HEK293T (cell line): Measurements from ENCODE around the gene DMWD.

Source experiments
- CTCF ChIA-PET: fragments of 350-600 bp; formaldehyde crosslinking; extraction: SDS; loops from one replicate; lab custom pipeline; 2021; ENCODE audit warnings: antibody characterized with exemption, inconsistent platforms; lab: Yijun Ruan, JAX
- POLR2A ChIA-PET: fragments of 350-600 bp; formaldehyde crosslinking; extraction: SDS; loops from one replicate; lab custom pipeline; 2020; ENCODE audit warnings: antibody characterized with exemption, inconsistent platforms; lab: Yijun Ruan, JAX
- DNase-seq: peaks from one replicate; pipeline ENCODE4 v3.0.0; 2012; ENCODE audit warnings: mixed read lengths; ENCODE audit errors: extremely low spot score
- ARNT ChIP-seq: fragments of 450-650 bp; IDR thresholded peaks from 2 replicates; pipeline ENCODE4 v1.6.1; 2017; ENCODE audit warnings: mild to moderate bottlenecking
- BHLHE40 ChIP-seq: fragments of 450-650 bp; IDR thresholded peaks from 2 replicates; pipeline ENCODE4 v1.6.1; 2016; ENCODE audit warnings: mild to moderate bottlenecking, moderate library complexity, borderline replicate concordance
- CTBP1 ChIP-seq: fragments of 450-650 bp; IDR thresholded peaks from 2 replicates; pipeline ENCODE4 v1.6.1; 2016; ENCODE audit warnings: borderline replicate concordance
- ELF4 ChIP-seq: fragments of 450-650 bp; IDR thresholded peaks from 2 replicates; pipeline ENCODE4 v1.6.1; 2017; ENCODE audit warnings: antibody characterized with exemption
- FOXA1 ChIP-seq: fragments of 450-650 bp; IDR thresholded peaks from 2 replicates; pipeline ENCODE4 v1.6.1; 2016; ENCODE audit warnings: mild to moderate bottlenecking
- FOXK2 ChIP-seq: fragments of 450-650 bp; IDR thresholded peaks from 2 replicates; pipeline ENCODE4 v1.6.1; 2016; ENCODE audit warnings: mild to moderate bottlenecking
- FOXM1 ChIP-seq: fragments of 450-650 bp; IDR thresholded peaks from 2 replicates; pipeline ENCODE4 v1.6.1; 2017; ENCODE audit warnings: mild to moderate bottlenecking, borderline replicate concordance
- HDGF ChIP-seq: fragments of 450-650 bp; IDR thresholded peaks from 2 replicates; pipeline ENCODE4 v1.6.1; 2017; ENCODE audit warnings: antibody characterized with exemption, borderline replicate concordance
- L3MBTL2 ChIP-seq: fragments of 450-650 bp; conservative IDR thresholded peaks from 2 replicates; pipeline ENCODE4 v1.6.1; 2016; ENCODE audit warnings: mild to moderate bottlenecking
- LEF1 ChIP-seq: fragments of 450-650 bp; IDR thresholded peaks from 2 replicates; pipeline ENCODE4 v1.6.1; 2017; ENCODE audit warnings: mild to moderate bottlenecking, borderline replicate concordance
- NFRKB ChIP-seq: fragments of 450-650 bp; IDR thresholded peaks from 2 replicates; pipeline ENCODE4 v1.6.1; 2016; ENCODE audit warnings: mild to moderate bottlenecking, moderate library complexity
- PKNOX1 ChIP-seq: fragments of 450-650 bp; IDR thresholded peaks from 2 replicates; pipeline ENCODE4 v1.6.1; 2016
- SP1 ChIP-seq: fragments of 450-650 bp; IDR thresholded peaks from 2 replicates; pipeline ENCODE4 v1.6.1; 2017
- SUZ12 ChIP-seq: fragments of 450-650 bp; IDR thresholded peaks from 2 replicates; pipeline ENCODE4 v1.6.1; 2016; ENCODE audit warnings: mild to moderate bottlenecking
- TARDBP ChIP-seq: fragments of 450-650 bp; IDR thresholded peaks from 2 replicates; pipeline ENCODE4 v1.6.1; 2016
- ZNF384 ChIP-seq: fragments of 450-650 bp; IDR thresholded peaks from 2 replicates; pipeline ENCODE4 v1.6.1; 2016

Gene DMWD

GRCh38 chr19:45773384-45773783, 19.3 kb downstream of the DMWD start:
- TF ChIP-seq FOXM1 = no peak
- TF ChIP-seq CTBP1 = no peak
- TF ChIP-seq L3MBTL2 = no peak
- no peak for TF ChIP-seq ELF4
- no peak for TF ChIP-seq LEF1
- TF ChIP-seq ZNF384 = no peak
- TF ChIP-seq PKNOX1 = no peak
- no peak for TF ChIP-seq ARNT
- TF ChIP-seq FOXA1 = no peak
- no peak for TF ChIP-seq SUZ12
- no peak for TF ChIP-seq SP1
- TF ChIP-seq TARDBP = no peak
- TF ChIP-seq BHLHE40 = no peak
- no peak for TF ChIP-seq HDGF
- TF ChIP-seq FOXK2 = no peak
- no peak for TF ChIP-seq NFRKB
- POLR2A ChIA-PET = interaction anchor here (1.1 to 2.2 kb wide), 4 partner anchors 9 to 90 kb away, joined by 3 to 9 read pairs (median 4); partner anchors contain the start of genes DMPK, FBXO46 and SYMPK
- CTCF ChIA-PET = interaction anchor here (1.1 to 1.5 kb wide), 3 partner anchors 26 to 81 kb away, joined by 4 to 5 read pairs (median 4); partner anchors contain the start of gene QPCTL
- no peak for DNase-seq

GRCh38 chr19:45772912-45773311, 19.7 kb downstream of the DMWD start:
- ChIA-PET POLR2A (interaction anchor here (0.5 to 2.2 kb wide), 5 partner anchors 9 to 304 kb away, joined by 3 to 9 read pairs (median 3); partner anchors contain the start of genes DMPK, FBXO46 and SYMPK), CTCF (interaction anchor here (1.1 to 1.5 kb wide), 3 partner anchors 26 to 80 kb away, joined by 4 to 5 read pairs (median 4); partner anchors contain the start of gene QPCTL)
- TF ChIP-seq ZNF384 (no peak), ARNT (no peak), FOXM1 (no peak), FOXK2 (no peak), L3MBTL2 (no peak), SUZ12 (no peak), BHLHE40 (no peak), SP1 (no peak), HDGF (no peak), FOXA1 (no peak), ELF4 (no peak), CTBP1 (no peak), TARDBP (no peak), LEF1 (no peak), NFRKB (no peak)
- DNase-seq = no peak

DNA sequence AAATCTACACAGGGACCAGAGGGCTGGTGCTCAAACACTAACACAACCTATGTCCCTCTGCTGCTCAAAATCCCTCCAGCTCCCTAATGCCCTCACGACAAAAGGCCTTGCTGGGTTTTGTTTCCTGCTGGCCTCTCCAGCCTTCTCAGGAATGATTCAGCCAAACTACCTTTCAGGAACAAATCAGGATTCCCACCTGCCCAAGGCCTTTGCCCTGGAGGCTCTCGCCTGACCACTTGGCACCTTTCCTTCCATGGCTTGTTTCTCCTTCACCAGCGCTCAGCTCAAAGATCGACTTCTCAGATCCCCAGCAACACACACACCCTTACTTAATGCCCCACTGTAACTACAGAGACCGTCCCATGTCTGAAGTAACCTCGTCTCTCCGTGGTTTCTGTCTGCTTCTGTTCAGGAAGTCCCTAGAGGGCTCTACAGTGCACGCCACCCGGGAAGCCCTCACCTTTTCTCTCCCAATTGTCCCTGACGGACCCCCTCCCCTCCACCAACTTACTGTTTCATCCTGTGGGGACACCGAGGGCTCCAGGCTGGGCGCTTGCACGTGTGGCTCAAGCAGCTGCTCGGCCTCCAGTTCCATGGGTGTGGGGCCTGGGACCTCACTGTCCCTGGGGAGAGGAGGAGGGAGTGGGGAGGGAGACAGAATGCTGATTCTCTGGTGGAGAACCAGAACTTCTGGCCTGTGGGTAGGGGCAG, 20.4 kb downstream of the DMWD start:
- TF ChIP-seq NFRKB = no peak
- TF ChIP-seq ARNT = no peak
- no peak for TF ChIP-seq BHLHE40
- no peak for TF ChIP-seq PKNOX1
- no peak for TF ChIP-seq FOXK2
- no peak for TF ChIP-seq FOXM1
- POLR2A ChIA-PET = interaction anchor here (0.5 to 2.2 kb wide), 5 partner anchors 10 to 304 kb away, joined by 3 to 9 read pairs (median 3); partner anchors contain the start of genes DMPK, FBXO46 and QPCTL
- CTCF ChIA-PET = interaction anchor here (1.1 to 1.5 kb wide), 3 partner anchors 27 to 80 kb away, joined by 4 to 5 read pairs (median 4); partner anchors contain the start of gene QPCTL
- no peak for DNase-seq

DNA sequence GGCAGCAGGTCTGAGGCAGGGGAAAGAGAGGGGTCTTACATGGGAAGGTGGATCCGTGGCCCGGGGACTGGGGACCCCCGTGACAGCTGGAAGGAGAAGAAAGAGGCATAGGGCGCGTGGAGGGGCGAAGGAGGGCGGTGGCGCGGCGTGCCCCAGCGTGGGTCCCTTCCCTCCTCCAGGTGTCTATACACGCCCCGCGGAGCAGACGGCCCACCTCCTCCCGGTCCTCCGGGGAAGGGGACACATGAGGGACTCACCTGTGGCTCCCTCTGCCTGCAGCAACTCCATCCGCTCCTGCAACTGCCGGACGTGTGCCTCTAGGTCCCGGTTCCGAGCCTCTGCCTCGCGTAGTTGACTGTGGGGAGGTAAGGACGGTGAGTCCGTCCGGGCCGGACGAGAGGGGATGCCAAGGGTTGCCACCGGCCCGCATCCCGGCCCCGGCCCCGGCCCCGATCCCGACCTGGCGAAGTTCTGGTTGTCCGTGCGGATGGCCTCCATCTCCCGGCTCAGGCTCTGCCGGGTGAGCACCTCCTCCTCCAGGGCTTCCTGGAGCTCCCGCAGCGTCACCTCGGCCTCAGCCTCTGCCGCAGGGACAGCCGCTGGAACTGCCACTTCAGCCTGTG, 21.2 kb downstream of the DMWD start:
- CTCF ChIA-PET = interaction anchor here (2.4 kb wide), 1 partner anchor 28 kb away, joined by 21 read pairs; no protein-coding TSS in a partner anchor
- POLR2A ChIA-PET = interaction anchor here (0.7 to 2.2 kb wide), 2 partner anchors 10 to 79 kb away, joined by 3 to 9 read pairs; partner anchors contain the start of genes DMPK and QPCTL
- TF ChIP-seq FOXA1 = no peak
- TF ChIP-seq SP1 = no peak
- DNase-seq = no peak

DNA sequence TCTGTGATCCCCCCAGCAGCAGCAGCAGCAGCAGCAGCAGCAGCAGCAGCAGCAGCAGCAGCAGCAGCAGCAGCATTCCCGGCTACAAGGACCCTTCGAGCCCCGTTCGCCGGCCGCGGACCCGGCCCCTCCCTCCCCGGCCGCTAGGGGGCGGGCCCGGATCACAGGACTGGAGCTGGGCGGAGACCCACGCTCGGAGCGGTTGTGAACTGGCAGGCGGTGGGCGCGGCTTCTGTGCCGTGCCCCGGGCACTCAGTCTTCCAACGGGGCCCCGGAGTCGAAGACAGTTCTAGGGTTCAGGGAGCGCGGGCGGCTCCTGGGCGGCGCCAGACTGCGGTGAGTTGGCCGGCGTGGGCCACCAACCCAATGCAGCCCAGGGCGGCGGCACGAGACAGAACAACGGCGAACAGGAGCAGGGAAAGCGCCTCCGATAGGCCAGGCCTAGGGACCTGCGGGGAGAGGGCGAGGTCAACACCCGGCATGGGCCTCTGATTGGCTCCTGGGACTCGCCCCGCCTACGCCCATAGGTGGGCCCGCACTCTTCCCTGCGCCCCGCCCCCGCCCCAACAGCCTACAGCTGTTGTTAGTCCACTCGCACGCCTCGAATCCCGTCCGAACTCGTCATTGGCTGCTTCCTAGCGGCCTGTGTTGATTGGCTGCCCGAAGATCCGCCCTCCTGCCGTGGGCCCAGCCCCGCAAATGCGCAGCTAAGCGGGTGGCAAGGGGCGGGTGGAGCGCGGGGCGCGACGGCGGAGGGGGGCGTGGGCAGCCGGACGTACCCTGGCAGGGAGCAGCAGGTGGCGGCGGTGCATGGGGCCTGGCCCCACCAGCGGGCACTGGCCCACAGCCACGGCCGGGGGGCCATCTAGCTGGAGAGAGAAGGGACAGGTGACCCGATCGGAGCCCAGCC, 22.2 kb downstream of the DMWD start:
- CTCF ChIA-PET = interaction anchor here (0.5 to 2.4 kb wide), 11 partner anchors 9 to 102 kb away, joined by 3 to 21 read pairs (median 3); partner anchors contain the start of genes FOXA3 and QPCTL
- peak; percentile 91 for DNase-seq
- TF ChIP-seq SP1 (no peak), PKNOX1 (peak; percentile 90), LEF1 (no peak), L3MBTL2 (peak; percentile 62), HDGF (peak; percentile 91)
- POLR2A ChIA-PET = interaction anchor here (0.6 to 4.4 kb wide), 12 partner anchors 8 to 877 kb away, joined by 3 to 52 read pairs (median 9); partner anchors contain the start of genes FBXO46, FOXA3, QPCTL and SNRPD2
